SK-N-SH (cell line): ENCODE results near the gene DMD. TPM values are rescaled to one million over a fixed set of nuclear protein-coding genes. Genes with fewer than 3 reads are reported as not detected.

Source experiments
- CTCF ChIA-PET: fragments of 300-600, 350-600 bp; formaldehyde crosslinking; extraction: SDS; loops from one replicate; lab custom pipeline; 2021; lab: Yijun Ruan, JAX
- POLR2A ChIA-PET: fragments of 350-600 bp; sonication (Branson Sonifier 250); formaldehyde crosslinking; extraction: SDS; loops from one replicate; lab custom pipeline; 2020; ENCODE audit warnings: antibody characterized with exemption, inconsistent platforms; lab: Yijun Ruan, JAX
- DNase-seq: peaks from one replicate; pipeline ENCODE4 v3.0.0; 2012
- H2AFZ ChIP-seq: fragments of 200-600 bp; sonication (generic); 2 replicates; pipeline ENCODE4 v1.8.1; 2016; ENCODE audit warnings: antibody characterized with exemption, mild to moderate bottlenecking, low read depth
- H3F3A ChIP-seq: fragments of 200-600 bp; sonication (generic); replicated peaks from 2 replicates; pipeline ENCODE3; 2016; ENCODE audit warnings: antibody characterized with exemption, mild to moderate bottlenecking; ENCODE audit not compliant: insufficient read depth
- H3K27ac ChIP-seq, 2 experiments: fragments of 200-500 bp in 1 of 2; fragments of 200-600 bp in 1 of 2; sonication (Bioruptor generic) in 1 of 2; sonication (generic), shearing (Covaris generic) in 1 of 2; 2 replicates each; pipeline versions ENCODE4 v1.5.1 to v1.6.1; 2014 to 2016; ENCODE audit warnings: low read depth in 2 of 2, inconsistent platforms in 1 of 2, low read length in 1 of 2, mild to moderate bottlenecking in 1 of 2, mixed read lengths in 1 of 2
- H3K27me3 ChIP-seq: fragments of 200-600 bp; sonication (generic), shearing (Covaris generic); 2 replicates; pipeline ENCODE4 v1.6.1; 2016; ENCODE audit warnings: mixed run types; ENCODE audit not compliant: insufficient read depth
- H3K36me3 ChIP-seq, 2 experiments: fragments of 200-500 bp in 1 of 2; fragments of 200-600 bp in 1 of 2; sonication (Bioruptor generic) in 1 of 2; sonication (generic) in 1 of 2; replicated peaks in 1 of 2; 2 replicates each; pipeline versions ENCODE3 to v1.5.1; 2014 to 2016; ENCODE audit warnings: low read length in 1 of 2, mild to moderate bottlenecking in 1 of 2; ENCODE audit not compliant: insufficient read depth in 2 of 2, control insufficient read depth in 1 of 2
- H3K4me1 ChIP-seq, 2 experiments: fragments of 200-500 bp in 1 of 2; fragments of 200-600 bp in 1 of 2; sonication (Bioruptor generic) in 1 of 2; sonication (generic), shearing (Covaris generic) in 1 of 2; 2 replicates each; pipeline versions ENCODE4 v1.5.1 to v1.6.1; 2014 to 2016; ENCODE audit warnings: low read depth in 1 of 2, low read length in 1 of 2, mixed run types in 1 of 2; ENCODE audit not compliant: insufficient read depth in 2 of 2, control insufficient read depth in 1 of 2
- H3K4me2 ChIP-seq: fragments of 200-600 bp; sonication (generic), shearing (Covaris generic); 2 replicates; pipeline ENCODE4 v1.6.1; 2017; ENCODE audit warnings: mixed run types
- H3K4me3 ChIP-seq, 2 experiments: fragments of 200-500 bp in 1 of 2; fragments of 200-600 bp in 1 of 2; sonication (Bioruptor generic) in 1 of 2; sonication (generic), shearing (Covaris generic) in 1 of 2; 2 replicates each; pipeline versions ENCODE4 v1.5.1 to v1.8.1; 2014 to 2016; ENCODE audit warnings: low read depth in 2 of 2, inconsistent platforms in 1 of 2, low read length in 1 of 2, mild to moderate bottlenecking in 1 of 2, mixed read lengths in 1 of 2, moderate library complexity in 1 of 2
- H3K79me2 ChIP-seq: fragments of 200-600 bp; sonication (generic); 2 replicates; pipeline ENCODE4 v1.8.1; 2017; ENCODE audit warnings: mild to moderate bottlenecking; ENCODE audit not compliant: insufficient read depth
- H3K9ac ChIP-seq: fragments of 200-600 bp; sonication (generic); 2 replicates; pipeline ENCODE4 v1.6.1; 2017; ENCODE audit warnings: mixed run types
- H3K9me2 ChIP-seq: fragments of 200-600 bp; sonication (generic); 2 replicates; pipeline ENCODE4 v1.6.1; 2017; ENCODE audit warnings: mixed run types
- H3K9me3 ChIP-seq: fragments of 200-600 bp; sonication (generic); 2 replicates; pipeline ENCODE4 v1.6.1; 2017; ENCODE audit warnings: mixed run types, mild to moderate bottlenecking, moderate library complexity
- H4K20me1 ChIP-seq: fragments of 200-600 bp; sonication (generic); 2 replicates; pipeline ENCODE4 v1.6.1; 2017; ENCODE audit warnings: mild to moderate bottlenecking, mixed run types; ENCODE audit not compliant: insufficient read depth
- FOXM1 ChIP-seq: IDR thresholded peaks from 2 replicates; pipeline ENCODE4 v1.4.0; 2012; ENCODE audit warnings: low read depth, mild to moderate bottlenecking
- GATA2 ChIP-seq: sonication (generic); formaldehyde crosslinking; IDR thresholded peaks from 2 replicates; pipeline ENCODE4 v1.5.0; 2020; ENCODE audit warnings: mild to moderate bottlenecking, missing genetic modification reagents
- JUND ChIP-seq: IDR thresholded peaks from 2 replicates; pipeline ENCODE4 v1.4.0; 2012
- MEF2A ChIP-seq: IDR thresholded peaks from 2 replicates; pipeline ENCODE4 v1.4.0; 2012; ENCODE audit warnings: low read depth, borderline replicate concordance
- MXI1 ChIP-seq: IDR thresholded peaks from 2 replicates; pipeline ENCODE4 v1.6.1; 2012; ENCODE audit warnings: mild to moderate bottlenecking, low read depth, low read length, improper control_type of control experiment
- NRF1 ChIP-seq: IDR thresholded peaks from 2 replicates; pipeline ENCODE4 v1.6.1; 2012; ENCODE audit warnings: low read depth, mild to moderate bottlenecking, low read length
- PBX3 ChIP-seq: IDR thresholded peaks from 2 replicates; pipeline ENCODE4; 2012
- POLR2AphosphoS5 ChIP-seq: IDR thresholded peaks from 2 replicates; pipeline ENCODE4 v1.6.1; 2012; ENCODE audit warnings: low read depth, low read length
- RAD21 ChIP-seq: IDR thresholded peaks from 2 replicates; pipeline ENCODE4 v1.6.1; 2012; ENCODE audit warnings: mild to moderate bottlenecking, low read length
- RCOR1 ChIP-seq: fragments of 150-350 bp; IDR thresholded peaks from 2 replicates; pipeline ENCODE4 v1.6.1; 2017; ENCODE audit warnings: antibody characterized with exemption, low read length
- TAF1 ChIP-seq: IDR thresholded peaks from 2 replicates; pipeline ENCODE4 v1.6.1; 2012; ENCODE audit warnings: low read depth, mild to moderate bottlenecking, low read length, moderate library complexity, borderline replicate concordance
- TEAD4 ChIP-seq: IDR thresholded peaks from 2 replicates; pipeline ENCODE4 v1.4.0; 2012; ENCODE audit warnings: mild to moderate bottlenecking, borderline replicate concordance; ENCODE audit not compliant: insufficient read depth
- WGBS: methylation state at CpG from one replicate; pipeline ENCODE4 v1.1.6; 2017; ENCODE audit warnings: low lambda C conversion rate; 5-methylcytosine and 5-hydroxymethylcytosine counted together
- polyA plus RNA-seq, 3 experiments: library from polyadenylated mRNA; depleted of rRNA; stranded (reverse); fragments of >200 nt; gene quantifications; 2 replicates each; pipeline ENCODE4 v1.2.3, GENCODE V29; 2012
- TF ChIP-seq, protein P1 (sequence below): IDR thresholded peaks from 2 replicates; pipeline ENCODE4 v1.4.0; 2012; ENCODE audit warnings: low read depth, borderline replicate concordance
- TF ChIP-seq, protein P2 (sequence below): IDR thresholded peaks from 2 replicates; pipeline ENCODE4 v1.6.1; 2012; ENCODE audit warnings: mild to moderate bottlenecking, low read depth, low read length, moderate library complexity
- TF ChIP-seq, protein P3 (sequence below): fragments of 150-350 bp; IDR thresholded peaks from 2 replicates; pipeline ENCODE4 v1.6.1; 2017; ENCODE audit warnings: antibody characterized with exemption, low read length, low read depth, borderline replicate concordance

The DMD gene
- polyA plus RNA-seq, 1 of the 3 experiments (the other 2 are of a cell fraction) = 3.9 TPM

- TF ChIP-seq, protein P1, sequence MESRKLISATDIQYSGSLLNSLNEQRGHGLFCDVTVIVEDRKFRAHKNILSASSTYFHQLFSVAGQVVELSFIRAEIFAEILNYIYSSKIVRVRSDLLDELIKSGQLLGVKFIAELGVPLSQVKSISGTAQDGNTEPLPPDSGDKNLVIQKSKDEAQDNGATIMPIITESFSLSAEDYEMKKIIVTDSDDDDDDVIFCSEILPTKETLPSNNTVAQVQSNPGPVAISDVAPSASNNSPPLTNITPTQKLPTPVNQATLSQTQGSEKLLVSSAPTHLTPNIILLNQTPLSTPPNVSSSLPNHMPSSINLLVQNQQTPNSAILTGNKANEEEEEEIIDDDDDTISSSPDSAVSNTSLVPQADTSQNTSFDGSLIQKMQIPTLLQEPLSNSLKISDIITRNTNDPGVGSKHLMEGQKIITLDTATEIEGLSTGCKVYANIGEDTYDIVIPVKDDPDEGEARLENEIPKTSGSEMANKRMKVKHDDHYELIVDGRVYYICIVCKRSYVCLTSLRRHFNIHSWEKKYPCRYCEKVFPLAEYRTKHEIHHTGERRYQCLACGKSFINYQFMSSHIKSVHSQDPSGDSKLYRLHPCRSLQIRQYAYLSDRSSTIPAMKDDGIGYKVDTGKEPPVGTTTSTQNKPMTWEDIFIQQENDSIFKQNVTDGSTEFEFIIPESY = no peak
- TF ChIP-seq TAF1 = no peak
- TF ChIP-seq, protein P2, sequence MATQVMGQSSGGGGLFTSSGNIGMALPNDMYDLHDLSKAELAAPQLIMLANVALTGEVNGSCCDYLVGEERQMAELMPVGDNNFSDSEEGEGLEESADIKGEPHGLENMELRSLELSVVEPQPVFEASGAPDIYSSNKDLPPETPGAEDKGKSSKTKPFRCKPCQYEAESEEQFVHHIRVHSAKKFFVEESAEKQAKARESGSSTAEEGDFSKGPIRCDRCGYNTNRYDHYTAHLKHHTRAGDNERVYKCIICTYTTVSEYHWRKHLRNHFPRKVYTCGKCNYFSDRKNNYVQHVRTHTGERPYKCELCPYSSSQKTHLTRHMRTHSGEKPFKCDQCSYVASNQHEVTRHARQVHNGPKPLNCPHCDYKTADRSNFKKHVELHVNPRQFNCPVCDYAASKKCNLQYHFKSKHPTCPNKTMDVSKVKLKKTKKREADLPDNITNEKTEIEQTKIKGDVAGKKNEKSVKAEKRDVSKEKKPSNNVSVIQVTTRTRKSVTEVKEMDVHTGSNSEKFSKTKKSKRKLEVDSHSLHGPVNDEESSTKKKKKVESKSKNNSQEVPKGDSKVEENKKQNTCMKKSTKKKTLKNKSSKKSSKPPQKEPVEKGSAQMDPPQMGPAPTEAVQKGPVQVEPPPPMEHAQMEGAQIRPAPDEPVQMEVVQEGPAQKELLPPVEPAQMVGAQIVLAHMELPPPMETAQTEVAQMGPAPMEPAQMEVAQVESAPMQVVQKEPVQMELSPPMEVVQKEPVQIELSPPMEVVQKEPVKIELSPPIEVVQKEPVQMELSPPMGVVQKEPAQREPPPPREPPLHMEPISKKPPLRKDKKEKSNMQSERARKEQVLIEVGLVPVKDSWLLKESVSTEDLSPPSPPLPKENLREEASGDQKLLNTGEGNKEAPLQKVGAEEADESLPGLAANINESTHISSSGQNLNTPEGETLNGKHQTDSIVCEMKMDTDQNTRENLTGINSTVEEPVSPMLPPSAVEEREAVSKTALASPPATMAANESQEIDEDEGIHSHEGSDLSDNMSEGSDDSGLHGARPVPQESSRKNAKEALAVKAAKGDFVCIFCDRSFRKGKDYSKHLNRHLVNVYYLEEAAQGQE = no peak
- no peak for TF ChIP-seq RAD21
Observed at GRCh38 chrX:32744921-32745320, 466.4 kb downstream of the DMD start (continued).

DNA sequence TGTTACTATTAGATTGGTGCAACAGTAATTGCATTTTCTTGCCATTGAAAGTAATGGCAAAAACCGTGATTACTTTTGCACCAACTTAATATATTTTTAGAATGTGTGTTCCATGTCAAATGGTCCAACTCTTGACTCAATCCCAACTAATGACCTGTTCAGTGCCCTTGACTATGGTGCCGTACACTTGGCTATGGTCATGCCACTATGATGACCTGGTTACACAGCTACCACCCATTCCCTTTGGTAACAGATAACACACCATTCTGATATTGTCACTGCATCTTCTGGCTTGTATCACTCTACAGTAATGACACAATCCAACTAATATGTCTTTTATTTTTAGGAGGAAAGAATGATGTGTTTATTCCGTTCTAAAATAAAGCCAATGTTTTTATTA is 469.4 kb downstream of the DMD start:
- Histone ChIP-seq H3K9ac (no peak overlapping the region), H4K20me1 (no peaks in the 10 kb centered on the region), H3K36me3 (no peaks in the 10 kb centered on the region), H3K9me3 (no peaks in the 10 kb centered on the region), H3K9me2 (no peaks in the 10 kb centered on the region), H3F3A (no peaks in the 10 kb centered on the region), H3K4me3 (no peak overlapping the region), H3K4me2 (no peak overlapping the region), H3K27me3 (no peaks in the 10 kb centered on the region), H3K79me2 (no peaks in the 10 kb centered on the region), H3K4me1 (no peaks in the 10 kb centered on the region), H2AFZ (no peak overlapping the region), H3K27ac (no peak overlapping the region)
- no peak for DNase-seq
- 24% methylated on average over 3 of the region's 3 CpGs for WGBS
- TF ChIP-seq PBX3 = no peak
- no peak for TF ChIP-seq RCOR1
- TF ChIP-seq MXI1 = no peak
- TF ChIP-seq FOXM1 = no peak
- TF ChIP-seq, protein P3, sequence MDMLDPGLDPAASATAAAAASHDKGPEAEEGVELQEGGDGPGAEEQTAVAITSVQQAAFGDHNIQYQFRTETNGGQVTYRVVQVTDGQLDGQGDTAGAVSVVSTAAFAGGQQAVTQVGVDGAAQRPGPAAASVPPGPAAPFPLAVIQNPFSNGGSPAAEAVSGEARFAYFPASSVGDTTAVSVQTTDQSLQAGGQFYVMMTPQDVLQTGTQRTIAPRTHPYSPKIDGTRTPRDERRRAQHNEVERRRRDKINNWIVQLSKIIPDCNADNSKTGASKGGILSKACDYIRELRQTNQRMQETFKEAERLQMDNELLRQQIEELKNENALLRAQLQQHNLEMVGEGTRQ = no peak
- TF ChIP-seq RAD21 = no peak
- no peak for TF ChIP-seq JUND
- TF ChIP-seq GATA2 (CRISPR knock-in tag) = no peak
- TF ChIP-seq NRF1 = no peak
- TF ChIP-seq POLR2AphosphoS5 = no peak
- no peak for TF ChIP-seq TEAD4
- TF ChIP-seq MEF2A = no peak
- CTCF ChIA-PET = no interaction called here
- POLR2A ChIA-PET = no interaction called here
